Myocyte (in vitro differentiated cells): Measurements from ENCODE around the gene GPR37L1. TPM values are rescaled to one million over a fixed set of nuclear protein-coding genes. Genes with fewer than 3 reads are reported as not detected.

Experiments
- DNase-seq: peaks from one replicate; pipeline ENCODE4 v3.0.0-alpha.2; 2012; ENCODE audit warnings: low read depth
- total RNA-seq: library from RNA; depleted of rRNA; stranded (reverse); fragments of >200 nt; gene quantifications from 2 replicates; pipeline ENCODE4 v1.2.3, GENCODE V29; 2014

GPR37L1 gene
- total RNA-seq, 1 donor from 2014 or later, result not detected

- no peak for DNase-seq
These were observed 31.5 kb downstream of the GPR37L1 start for GRCh38 chr1:202154148-202154765.

- DNase-seq, result peak; percentile 76
These were observed 32.2 kb downstream of the GPR37L1 start for GRCh38 chr1:202154766-202155477.

- DNase-seq, result peak; percentile 39
These were observed 32.8 kb downstream of the GPR37L1 start for GRCh38 chr1:202155478-202156021.

GRCh38 chr1:202156590-202156989 lies 33.9 kb downstream of the GPR37L1 start:
- no peak for DNase-seq

GRCh38 chr1:202157945-202158344 lies 35.2 kb downstream of the GPR37L1 start:
- no peak for DNase-seq

- DNase-seq, result no peak
These were observed 36.3 kb downstream of the GPR37L1 start for GRCh38 chr1:202158810-202159533.

- DNase-seq, result no peak
These were observed 37.0 kb downstream of the GPR37L1 start for GRCh38 chr1:202159534-202160371.

GRCh38 chr1:202160377-202160940 lies 37.7 kb downstream of the GPR37L1 start, which contains the start of gene PTPN7:
TSS of gene PTPN7 (minus strand) at chr1:202160602. CDS start at chr1:202159402, 1,200 bp downstream.
- DNase-seq, result no peak

GRCh38 chr1:202161151-202162046 lies 38.7 kb downstream of the GPR37L1 start:
- no peak for DNase-seq

GRCh38 chr1:202162047-202162417 lies 39.3 kb downstream of the GPR37L1 start:
- DNase-seq, result no peak

- no peak for DNase-seq
These were observed 39.9 kb downstream of the GPR37L1 start for GRCh38 chr1:202162418-202163280.

- no peak for DNase-seq
These were observed 40.9 kb downstream of the GPR37L1 start for GRCh38 chr1:202163281-202164270.

GRCh38 chr1:202164271-202165037 lies 41.7 kb downstream of the GPR37L1 start:
- DNase-seq, result peak; percentile 20

- DNase-seq, result no peak
These were observed 42.7 kb downstream of the GPR37L1 start for GRCh38 chr1:202165267-202165941.

- no peak for DNase-seq
These were observed 43.5 kb downstream of the GPR37L1 start for GRCh38 chr1:202165942-202166843.
